Measurements from ENCODE around the gene TFCP2L1. TPM values are rescaled to one million over a fixed set of nuclear protein-coding genes. Genes with fewer than 3 reads are reported as not detected.

Gene TFCP2L1
- total RNA-seq, 4 donors from 2014 or later = 0.20 to 0.63 (median 0.41) TPM

GRCh38 chr2:121167411-121167810, 117.6 kb downstream of the TFCP2L1 start:
- Histone ChIP-seq H3K4me3 (no peak overlapping the region), H3K27me3 (no peaks in the 10 kb centered on the region), H3K36me3 (no peaks in the 10 kb centered on the region), H3K27ac (no peak overlapping the region), H3K4me1 (no peaks in the 10 kb centered on the region), H3K9me3 (peaks cover 0 to 32% (median 3%) of the 10 kb centered on the region in 4 donors)
- TF ChIP-seq POLR2A (IDR thresholded peaks at IDR 0.05) (no peak), EP300 (IDR thresholded peaks at IDR 0.05) (no peak)
- TF ChIP-seq, protein P1, sequence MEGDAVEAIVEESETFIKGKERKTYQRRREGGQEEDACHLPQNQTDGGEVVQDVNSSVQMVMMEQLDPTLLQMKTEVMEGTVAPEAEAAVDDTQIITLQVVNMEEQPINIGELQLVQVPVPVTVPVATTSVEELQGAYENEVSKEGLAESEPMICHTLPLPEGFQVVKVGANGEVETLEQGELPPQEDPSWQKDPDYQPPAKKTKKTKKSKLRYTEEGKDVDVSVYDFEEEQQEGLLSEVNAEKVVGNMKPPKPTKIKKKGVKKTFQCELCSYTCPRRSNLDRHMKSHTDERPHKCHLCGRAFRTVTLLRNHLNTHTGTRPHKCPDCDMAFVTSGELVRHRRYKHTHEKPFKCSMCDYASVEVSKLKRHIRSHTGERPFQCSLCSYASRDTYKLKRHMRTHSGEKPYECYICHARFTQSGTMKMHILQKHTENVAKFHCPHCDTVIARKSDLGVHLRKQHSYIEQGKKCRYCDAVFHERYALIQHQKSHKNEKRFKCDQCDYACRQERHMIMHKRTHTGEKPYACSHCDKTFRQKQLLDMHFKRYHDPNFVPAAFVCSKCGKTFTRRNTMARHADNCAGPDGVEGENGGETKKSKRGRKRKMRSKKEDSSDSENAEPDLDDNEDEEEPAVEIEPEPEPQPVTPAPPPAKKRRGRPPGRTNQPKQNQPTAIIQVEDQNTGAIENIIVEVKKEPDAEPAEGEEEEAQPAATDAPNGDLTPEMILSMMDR (IDR thresholded peaks at IDR 0.05) = no peak
- no peak for DNase-seq (ENCODE audit: low spot score in 2 of 2)
- 64 to 70% methylated on average over 4 of the region's 4 CpGs for WGBS, 2 donors

Other genes starting within 250 kb of the TFCP2L1 start
- gene RNU4ATAC, start 245.7 kb upstream of the TFCP2L1 start, total RNA-seq = not detected